PC-9 (cell line): ENCODE results near the gene CLN6.

ENCODE experiments used
- EZH2 ChIP-seq: fragments of 200-600 bp; sonication (generic); IDR thresholded peaks from 2 replicates; pipeline ENCODE4 v1.8.0; 2017; ENCODE audit warnings: antibody characterized with exemption, low read depth
- TF ChIP-seq, protein P1 (sequence below): fragments of 200-600 bp; sonication (generic); conservative IDR thresholded peaks from 2 replicates; pipeline ENCODE4 v1.6.1; 2017; ENCODE audit warnings: mixed run types, antibody characterized with exemption, mild to moderate bottlenecking, moderate library complexity

GRCh38 chr15:68190048-68190447, 39.5 kb downstream of the CLN6 start:
- TF ChIP-seq, protein P1, sequence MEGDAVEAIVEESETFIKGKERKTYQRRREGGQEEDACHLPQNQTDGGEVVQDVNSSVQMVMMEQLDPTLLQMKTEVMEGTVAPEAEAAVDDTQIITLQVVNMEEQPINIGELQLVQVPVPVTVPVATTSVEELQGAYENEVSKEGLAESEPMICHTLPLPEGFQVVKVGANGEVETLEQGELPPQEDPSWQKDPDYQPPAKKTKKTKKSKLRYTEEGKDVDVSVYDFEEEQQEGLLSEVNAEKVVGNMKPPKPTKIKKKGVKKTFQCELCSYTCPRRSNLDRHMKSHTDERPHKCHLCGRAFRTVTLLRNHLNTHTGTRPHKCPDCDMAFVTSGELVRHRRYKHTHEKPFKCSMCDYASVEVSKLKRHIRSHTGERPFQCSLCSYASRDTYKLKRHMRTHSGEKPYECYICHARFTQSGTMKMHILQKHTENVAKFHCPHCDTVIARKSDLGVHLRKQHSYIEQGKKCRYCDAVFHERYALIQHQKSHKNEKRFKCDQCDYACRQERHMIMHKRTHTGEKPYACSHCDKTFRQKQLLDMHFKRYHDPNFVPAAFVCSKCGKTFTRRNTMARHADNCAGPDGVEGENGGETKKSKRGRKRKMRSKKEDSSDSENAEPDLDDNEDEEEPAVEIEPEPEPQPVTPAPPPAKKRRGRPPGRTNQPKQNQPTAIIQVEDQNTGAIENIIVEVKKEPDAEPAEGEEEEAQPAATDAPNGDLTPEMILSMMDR: no peak
- no peak for TF ChIP-seq EZH2
